Adrenal gland (tissue), 12 donors: ENCODE measurements around the gene RAP2C. TPM values are rescaled to one million over a fixed set of nuclear protein-coding genes. Genes with fewer than 3 reads are reported as not detected.

Experiments used
- DNase-seq, 7 donors: peaks; one replicate each; pipeline ENCODE4 v3.0.0-alpha.2; 2019 to 2020
- H3K27ac ChIP-seq, 5 donors: fragments of 200-600 bp; sonication (generic) in 4 of 5; 1 replicate in 3 of 5; 2 replicates in 2 of 5; pipeline versions ENCODE4 v1.5.1 to v1.8.0; 2016 to 2020; ENCODE audit warnings: mild to moderate bottlenecking in 1 of 5
- H3K27me3 ChIP-seq: fragments of 200-600 bp; 2 replicates; pipeline ENCODE4 v1.8.0; 2021
- H3K36me3 ChIP-seq, 2 donors: fragments of 200-600 bp; replicated peaks in 1 of 2; 1 replicate in 1 of 2; 2 replicates in 1 of 2; pipeline versions ENCODE4 v1.5.1 to v1.8.0; 2018 to 2022
- H3K4me1 ChIP-seq, 2 donors: fragments of 200-600 bp; replicated peaks in 1 of 2; 1 replicate in 1 of 2; 2 replicates in 1 of 2; pipeline versions ENCODE4 v1.5.1 to v1.8.0; 2018 to 2021
- H3K4me3 ChIP-seq, 4 donors: fragments of 200-600 bp; sonication (generic) in 3 of 4; one replicate each; pipeline ENCODE4 v1.5.1; 2016 to 2018
- H3K9me3 ChIP-seq, 3 donors: fragments of 200-600 bp; sonication (generic) in 1 of 3; replicated peaks in 1 of 3; 1 replicate in 2 of 3; 2 replicates in 1 of 3; pipeline versions ENCODE4 v1.5.1 to v1.8.0; 2016 to 2021
- POLR2A ChIP-seq, 2 donors: fragments of 450-650 bp; IDR thresholded peaks; one replicate each; pipeline ENCODE4 v1.6.1; 2017; ENCODE audit warnings: antibody characterized with exemption in 2 of 2, mild to moderate bottlenecking in 2 of 2, moderate library complexity in 1 of 2
- WGBS, 4 donors: extraction: QIAGEN DNeasy Blood & Tissue Kit in 2 of 4; methylation state at CpG; one replicate each; pipeline versions ENCODE4 v1.1.5 to v1.1.7; 2013 to 2017; 5-methylcytosine and 5-hydroxymethylcytosine counted together
- intact Hi-C, 2 donors: fragments of 100-400 bp; cut with DNase I; formaldehyde crosslinking; loops; one replicate each; pipeline versions ENCODE4 v1.14.1 to v1.15.0; 2022 to 2023
- polyA plus RNA-seq, 3 donors: library from polyadenylated mRNA; stranded (reverse); fragments of 200-250 nt in 2 of 3; fragments of 350-450 nt in 1 of 3; fragmentation: Illumina TruSeq in 1 of 3; extraction: RNeasy Lipid Tissue Mini Kit (QIAGEN cat#74804) in 1 of 3; gene quantifications; one replicate each; pipeline ENCODE4 v1.2.3, GENCODE V29; 2013 to 2014
- total RNA-seq, 9 donors: library from RNA; depleted of rRNA in 4 of 9; stranded (reverse); fragments of >200 nt in 4 of 9; fragments of 120-200 nt in 1 of 9; fragmentation: NEBNext Ultra II Directional in 1 of 9; extraction: Animal tissue kit (Norgen Biotek cat#: 25700) in 1 of 9; gene quantifications; one replicate each; pipeline versions ENCODE4 v1.1.0 to v1.2.4, GENCODE V29; 2013 to 2023
- TF ChIP-seq, protein P1 (sequence below), 6 experiments: fragments of 450-650 bp in 4 of 6; fragments of 200-600 bp in 2 of 6; sonication (generic) in 1 of 6; IDR thresholded peaks; 1 replicate in 5 of 6; 2 replicates in 1 of 6; pipeline versions ENCODE4 v1.5.1 to v1.8.0; 2016 to 2021; ENCODE audit warnings: antibody characterized with exemption in 6 of 6, mild to moderate bottlenecking in 2 of 6, moderate library complexity in 1 of 6
- donor health status: healthy with polysubstance abuse.
- donor health status: Bipolar disorder and iron deficiency.
- donor health status: DM: yes; HTN: yes; CAD: no.
- donor health status: DM: no; HTN: no; CAD: no.
- donor health status: DM: no; HTN: no; CAD: no.
- donor health status: DM: yes; HTN: yes; CAD: no.

Gene RAP2C
- total and polyA plus RNA-seq, 12 donors, result 12.2 to 72.2 (median 23.9) TPM

- 79 to 89% (median 84%) methylated on average over 2 to 3 of the region's 3 CpGs for WGBS, 4 donors
Observed at GRCh38 chrX:132171881-132172280, 47.4 kb downstream of the RAP2C start.

DNA sequence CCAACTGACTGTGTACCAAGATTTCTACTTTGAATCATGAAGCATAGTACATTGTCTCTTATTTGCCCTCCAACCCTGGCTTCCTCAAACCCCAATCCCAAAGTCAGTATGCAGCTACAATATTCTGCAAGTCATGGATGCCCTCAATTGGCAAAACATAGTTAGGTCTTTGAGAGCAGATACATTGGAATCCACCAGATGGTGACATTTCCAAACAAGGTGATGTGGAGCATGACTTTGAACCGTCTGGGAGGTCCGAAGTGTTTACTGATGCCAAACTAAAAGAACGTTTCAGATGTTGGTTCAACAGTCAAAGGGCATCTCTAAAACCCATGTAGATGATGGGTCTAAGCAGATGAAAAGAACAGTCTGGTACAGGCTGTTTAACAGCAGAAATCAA is 47.8 kb downstream of the RAP2C start:
- TF ChIP-seq, protein P1, sequence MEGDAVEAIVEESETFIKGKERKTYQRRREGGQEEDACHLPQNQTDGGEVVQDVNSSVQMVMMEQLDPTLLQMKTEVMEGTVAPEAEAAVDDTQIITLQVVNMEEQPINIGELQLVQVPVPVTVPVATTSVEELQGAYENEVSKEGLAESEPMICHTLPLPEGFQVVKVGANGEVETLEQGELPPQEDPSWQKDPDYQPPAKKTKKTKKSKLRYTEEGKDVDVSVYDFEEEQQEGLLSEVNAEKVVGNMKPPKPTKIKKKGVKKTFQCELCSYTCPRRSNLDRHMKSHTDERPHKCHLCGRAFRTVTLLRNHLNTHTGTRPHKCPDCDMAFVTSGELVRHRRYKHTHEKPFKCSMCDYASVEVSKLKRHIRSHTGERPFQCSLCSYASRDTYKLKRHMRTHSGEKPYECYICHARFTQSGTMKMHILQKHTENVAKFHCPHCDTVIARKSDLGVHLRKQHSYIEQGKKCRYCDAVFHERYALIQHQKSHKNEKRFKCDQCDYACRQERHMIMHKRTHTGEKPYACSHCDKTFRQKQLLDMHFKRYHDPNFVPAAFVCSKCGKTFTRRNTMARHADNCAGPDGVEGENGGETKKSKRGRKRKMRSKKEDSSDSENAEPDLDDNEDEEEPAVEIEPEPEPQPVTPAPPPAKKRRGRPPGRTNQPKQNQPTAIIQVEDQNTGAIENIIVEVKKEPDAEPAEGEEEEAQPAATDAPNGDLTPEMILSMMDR (IDR thresholded peaks at IDR 0.05), result peak in 4 of 6 experiments; percentile 17 to 35 (median 29)
- no peak for TF ChIP-seq POLR2A (IDR thresholded peaks at IDR 0.05)
- Histone ChIP-seq H3K4me1 (no peaks in the 10 kb centered on the region), H3K9me3 (no peaks in the 10 kb centered on the region), H3K4me3 (no peak overlapping the region), H3K27me3 (peaks cover 10% of the 10 kb centered on the region), H3K27ac (no peak overlapping the region), H3K36me3 (no peaks in the 10 kb centered on the region)
- DNase-seq, result peak in 1 of 7 donors; percentile 5
- WGBS, 4 donors, result 42 to 61% (median 50%) methylated on average over 3 of the region's 3 CpGs; no CpG with 5 or more reads in 1 of the 4 donors
- intact Hi-C loops, result no loop called here

More at GRCh38 chrX:132171881-132172280, 47.4 kb downstream of the RAP2C start:
- H3K4me3 ChIP-seq, result no peak overlapping the region
- TF ChIP-seq POLR2A (IDR thresholded peaks at IDR 0.05), result no peak
- TF ChIP-seq, protein P1 (IDR thresholded peaks at IDR 0.05), result no peak
- no peaks in the 10 kb centered on the region for H3K36me3 ChIP-seq
- intact Hi-C loops, result no loop called here
- H3K27me3 ChIP-seq, result peaks cover 10% of the 10 kb centered on the region
- no peak overlapping the region for H3K27ac ChIP-seq
- no peaks in the 10 kb centered on the region for H3K9me3 ChIP-seq
- no peak for DNase-seq
- H3K4me1 ChIP-seq, result no peaks in the 10 kb centered on the region

DNA sequence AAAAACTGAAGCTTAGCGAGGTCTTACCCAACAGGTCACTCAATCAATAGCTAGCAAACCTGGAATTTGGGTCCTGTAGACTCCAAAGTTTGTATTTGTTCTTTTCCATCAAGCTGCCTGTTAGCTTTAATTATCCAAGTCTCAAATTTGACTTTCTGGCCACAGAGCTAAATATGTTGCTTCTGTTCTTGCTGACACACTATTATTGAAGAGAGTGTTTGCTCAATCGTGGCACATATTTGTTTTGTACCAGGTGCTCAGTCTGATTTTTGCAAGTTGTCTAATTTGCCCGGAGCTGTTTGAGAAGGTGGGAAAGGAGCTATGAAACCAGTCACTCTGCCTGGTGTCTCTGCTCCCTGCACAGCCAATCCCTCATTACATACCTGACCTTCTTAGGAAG is 49.7 kb downstream of the RAP2C start:
- no peak overlapping the region for H3K27ac ChIP-seq
- no peaks in the 10 kb centered on the region for H3K9me3 ChIP-seq
- no peak for DNase-seq
- H3K4me3 ChIP-seq, result no peak overlapping the region
- intact Hi-C loops, result no loop called here
- no peaks in the 10 kb centered on the region for H3K36me3 ChIP-seq
- TF ChIP-seq POLR2A (IDR thresholded peaks at IDR 0.05), result no peak
- TF ChIP-seq, protein P1 (IDR thresholded peaks at IDR 0.05), result no peak
- H3K4me1 ChIP-seq, result no peaks in the 10 kb centered on the region
- peaks cover 4% of the 10 kb centered on the region for H3K27me3 ChIP-seq
- WGBS, 4 donors, result 68 to 91% (median 79%) methylated on average over 3 of the region's 3 CpGs

GRCh38 chrX:132165651-132166050 is 53.6 kb downstream of the RAP2C start:
- intact Hi-C loops, result no loop called here
- Histone ChIP-seq H3K4me1 (no peaks in the 10 kb centered on the region), H3K27ac (no peak overlapping the region), H3K9me3 (no peaks in the 10 kb centered on the region), H3K27me3 (peaks cover 12% of the 10 kb centered on the region), H3K4me3 (no peak overlapping the region), H3K36me3 (no peaks in the 10 kb centered on the region)
- TF ChIP-seq, protein P1 (IDR thresholded peaks at IDR 0.05), result no peak
- TF ChIP-seq POLR2A (IDR thresholded peaks at IDR 0.05), result no peak
- no peak for DNase-seq
